ENCODE data around the gene PTGDS.

- no peak for TF ChIP-seq EP300 (IDR thresholded peaks at IDR 0.05; ENCODE audit: borderline replicate concordance)
- no peak for TF ChIP-seq ZBTB7A (IDR thresholded peaks at IDR 0.05; ENCODE audit: low read depth)
- TF ChIP-seq RAD21 (IDR thresholded peaks at IDR 0.05; ENCODE audit: low read depth), result no peak
- TF ChIP-seq REST (IDR thresholded peaks at IDR 0.05; ENCODE audit: low read depth), result no peak
- no peak for TF ChIP-seq TAF1 (IDR thresholded peaks at IDR 0.05; ENCODE audit: low read depth)
- no peak for TF ChIP-seq USF1 (IDR thresholded peaks at IDR 0.05)
- TF ChIP-seq YY1 (IDR thresholded peaks at IDR 0.05; ENCODE audit: low read depth), result no peak
- TF ChIP-seq CEBPB (IDR thresholded peaks at IDR 0.05), result no peak
- TF ChIP-seq FOXM1 (IDR thresholded peaks at IDR 0.05; ENCODE audit: borderline replicate concordance, low read depth), result no peak
- TF ChIP-seq CREB1 (IDR thresholded peaks at IDR 0.05; ENCODE audit: low read depth), result no peak
- no peak for TF ChIP-seq MAX (IDR thresholded peaks at IDR 0.05)
- TF ChIP-seq NFIC (IDR thresholded peaks at IDR 0.05), result no peak
- no peak for TF ChIP-seq TEAD4 (IDR thresholded peaks at IDR 0.05)
- TF ChIP-seq EGR1 (IDR thresholded peaks at IDR 0.05), result no peak
These were observed 20.7 kb upstream of the PTGDS start for GRCh38 chr9:136956604-136957003.
